ENCODE data around the gene RSPH9. TPM values are rescaled to one million over a fixed set of nuclear protein-coding genes. Genes with fewer than 3 reads are reported as not detected.
"Not testable (repeated sequence)": the region's sequence is repeated elsewhere in the genome, so short reads cannot be mapped to it uniquely, and the experiment has no call there.

Gene RSPH9
- total and polyA plus RNA-seq, 7 experiments from 2014 or later = 0.96 to 1.1 TPM; not detected in 5

- Mint-ChIP-seq H3K4me1 (peaks cover 11 to 29% (median 18%) of the 10 kb centered on the region in 7 donors), H3K9me3 (peaks cover 0 to 2% (median 0%) of the 10 kb centered on the region in 11 donors), H3K27me3 (no peaks in the 10 kb centered on the region), H3K4me3 (peak overlapping the region; percentile 75 to 92 (median 86)), H3K36me3 (peaks cover under 1 to 18% (median 13%) of the 10 kb centered on the region in 5 donors), H3K27ac (peak overlapping the region in 8 of 9 donors; percentile 26 to 79 (median 53))
- intact Hi-C loops (cut with micrococcal nuclease) = loop anchor here (1.0 to 2.0 kb wide), 4 partner anchors 9 to 37 kb away; partner anchors contain the start of genes GTPBP2 (in 2 of the 2) and MAD2L1BP (in 1 of the 2)
- DNase-seq = no peak
- Histone ChIP-seq H3K4me3 (ENCODE audit: low read length) (peak overlapping the region; percentile 33), H3K27ac (ENCODE audit: low read depth, low read length) (peak overlapping the region; percentile 41), H3K9me3 (ENCODE audit: control insufficient read depth in 2 of 3, low read length in 3 of 3) (no peaks in the 10 kb centered on the region), H3K27me3 (ENCODE audit: control insufficient read depth in 2 of 2, insufficient read depth in 2 of 2, low read length in 2 of 2) (no peaks in the 10 kb centered on the region), H3K36me3 (ENCODE audit: control insufficient read depth in 2 of 3, insufficient read depth in 3 of 3, low read length in 3 of 3) (peaks cover 0 to 19% (median under 1%) of the 10 kb centered on the region in 3 experiments), H3K4me1 (ENCODE audit: control insufficient read depth in 2 of 2, insufficient read depth in 2 of 2, low read length in 2 of 2) (no peaks in the 10 kb centered on the region)
- CTCF ChIA-PET = no interaction called here
- no peak for ATAC-seq
- POLR2A ChIA-PET = interaction anchor here (0.6 to 1.0 kb wide), 3 partner anchors 9 to 439 kb away, joined by 3 to 4 read pairs (median 4); no protein-coding TSS in a partner anchor
These were observed 753 bp downstream of the RSPH9 start for GRCh38 chr6:43645613-43645964.

DNA sequence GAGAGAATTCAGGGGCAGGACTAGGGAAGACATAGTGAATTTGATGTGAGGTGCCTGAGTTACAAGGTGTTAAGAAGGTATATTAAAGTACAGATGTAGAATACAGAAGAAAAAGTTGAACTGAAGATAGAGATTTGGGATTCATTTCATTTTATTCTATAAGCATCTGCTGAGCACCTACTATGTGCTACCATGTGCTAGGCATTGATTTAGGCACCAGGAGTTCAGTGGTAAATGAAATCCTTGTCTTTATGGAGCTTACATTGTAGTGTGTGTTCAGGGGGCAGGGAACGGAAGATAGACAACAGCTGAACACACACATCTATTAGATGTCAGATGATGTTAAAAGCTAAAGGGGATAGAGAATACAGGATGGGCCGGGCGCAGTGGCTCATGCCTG, 2.8 kb downstream of the RSPH9 start:
- Histone ChIP-seq H3K27ac (ENCODE audit: low read depth, low read length) (no peak overlapping the region), H3K36me3 (ENCODE audit: control insufficient read depth in 2 of 3, insufficient read depth in 3 of 3, low read length in 3 of 3) (no peaks in the 10 kb centered on the region), H3K9me3 (ENCODE audit: control insufficient read depth in 2 of 3, low read length in 3 of 3) (no peaks in the 10 kb centered on the region), H3K4me1 (ENCODE audit: control insufficient read depth in 2 of 2, insufficient read depth in 2 of 2, low read length in 2 of 2) (no peaks in the 10 kb centered on the region), H3K4me3 (ENCODE audit: low read length) (no peak overlapping the region), H3K27me3 (ENCODE audit: control insufficient read depth in 2 of 2, insufficient read depth in 2 of 2, low read length in 2 of 2) (no peaks in the 10 kb centered on the region)
- intact Hi-C loops (cut with micrococcal nuclease) = no loop called here
- peaks cover 0 to 10% (median 5%) of the 10 kb centered on the region in 5 donors for H3K36me3 Mint-ChIP-seq
- ATAC-seq (no peak), DNase-seq (no peak)
- peaks cover 0 to 2% (median 0%) of the 10 kb centered on the region in 11 donors for H3K9me3 Mint-ChIP-seq
- ChIA-PET POLR2A (interaction anchor here (1.1 to 1.6 kb wide), 2 partner anchors 11 to 18 kb away, joined by 3 to 5 read pairs; partner anchors contain the start of gene GTPBP2), CTCF (interaction anchor here (1.6 kb wide), 1 partner anchor 20 kb away, joined by 4 read pairs; no protein-coding TSS in a partner anchor)
- no peaks in the 10 kb centered on the region for H3K27me3 Mint-ChIP-seq
- peaks cover 8 to 19% (median 12%) of the 10 kb centered on the region in 7 donors for H3K4me1 Mint-ChIP-seq
- H3K27ac Mint-ChIP-seq = no peak overlapping the region
- H3K4me3 Mint-ChIP-seq = no peak overlapping the region

DNA sequence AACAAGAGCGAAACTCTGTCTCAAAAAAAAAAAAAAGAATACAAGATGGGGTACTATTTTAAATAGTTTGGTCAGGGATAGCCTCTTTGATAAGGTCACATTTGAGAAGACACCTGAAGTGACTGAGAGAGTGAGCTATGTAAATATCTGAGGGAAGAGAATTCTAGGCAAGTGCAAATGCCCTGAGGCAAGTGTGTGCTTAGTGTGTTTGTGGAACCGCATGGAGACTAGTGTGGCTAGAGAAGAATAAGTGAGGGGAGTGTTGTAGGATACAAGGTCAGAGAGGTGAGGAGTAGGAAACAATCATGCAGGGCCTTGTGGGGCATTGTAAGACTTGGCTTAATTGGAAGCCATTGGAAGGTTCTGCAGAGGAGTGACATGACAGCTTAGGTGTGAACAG, 3.4 kb downstream of the RSPH9 start:
- peaks cover 5 to 18% (median 12%) of the 10 kb centered on the region in 7 donors for H3K4me1 Mint-ChIP-seq
- H3K27ac Mint-ChIP-seq = no peak overlapping the region
- ChIA-PET CTCF (interaction anchor here (1.6 kb wide), 1 partner anchor 19 kb away, joined by 4 read pairs; no protein-coding TSS in a partner anchor), POLR2A (interaction anchor here (1.1 to 1.6 kb wide), 3 partner anchors 12 to 40 kb away, joined by 3 to 5 read pairs (median 3); partner anchors contain the start of gene GTPBP2)
- no peaks in the 10 kb centered on the region for H3K36me3 ChIP-seq (ENCODE audit: control insufficient read depth in 2 of 3, insufficient read depth in 3 of 3, low read length in 3 of 3)
- no peaks in the 10 kb centered on the region for H3K27me3 Mint-ChIP-seq
- no peak overlapping the region for H3K27ac ChIP-seq (ENCODE audit: low read depth, low read length)
- no peak overlapping the region for H3K4me3 ChIP-seq (ENCODE audit: low read length)
- no peak for DNase-seq
- H3K4me3 Mint-ChIP-seq = no peak overlapping the region
- H3K36me3 Mint-ChIP-seq = peaks cover 0 to 6% (median 0%) of the 10 kb centered on the region in 5 donors
- no peak for ATAC-seq
- no peaks in the 10 kb centered on the region for H3K9me3 ChIP-seq (ENCODE audit: control insufficient read depth in 2 of 3, low read length in 3 of 3)
- intact Hi-C loops (cut with micrococcal nuclease) = no loop called here
- no peaks in the 10 kb centered on the region for H3K4me1 ChIP-seq (ENCODE audit: control insufficient read depth in 2 of 2, insufficient read depth in 2 of 2, low read length in 2 of 2)
- H3K27me3 ChIP-seq (ENCODE audit: control insufficient read depth in 2 of 2, insufficient read depth in 2 of 2, low read length in 2 of 2) = no peaks in the 10 kb centered on the region
- peaks cover 0 to 2% (median 0%) of the 10 kb centered on the region in 11 donors for H3K9me3 Mint-ChIP-seq

GRCh38 chr6:43652822-43653221, 8.0 kb downstream of the RSPH9 start:
- DNase-seq; intact Hi-C loops (cut with micrococcal nuclease); H3K36me3 ChIP-seq (ENCODE audit: control insufficient read depth in 2 of 3, insufficient read depth in 3 of 3, low read length in 3 of 3); H3K27ac Mint-ChIP-seq; H3K27me3 Mint-ChIP-seq; H3K4me1 Mint-ChIP-seq; H3K9me3 Mint-ChIP-seq; H3K9me3 ChIP-seq (ENCODE audit: control insufficient read depth in 2 of 3, low read length in 3 of 3); H3K36me3 Mint-ChIP-seq; H3K4me3 Mint-ChIP-seq; H3K27me3 ChIP-seq (ENCODE audit: control insufficient read depth in 2 of 2, insufficient read depth in 2 of 2, low read length in 2 of 2); H3K27ac ChIP-seq (ENCODE audit: low read depth, low read length); H3K4me3 ChIP-seq (ENCODE audit: low read length); H3K4me1 ChIP-seq (ENCODE audit: control insufficient read depth in 2 of 2, insufficient read depth in 2 of 2, low read length in 2 of 2); ATAC-seq: not testable (repeated sequence)
- POLR2A ChIA-PET = interaction anchor here (0.7 kb wide), 1 partner anchor 20 kb away, joined by 3 read pairs; no protein-coding TSS in a partner anchor
- CTCF ChIA-PET = interaction anchor here (0.6 kb wide), 1 partner anchor 546 kb away, joined by 5 read pairs; no protein-coding TSS in a partner anchor

- Histone ChIP-seq H3K9me3 (ENCODE audit: control insufficient read depth in 2 of 3, low read length in 3 of 3) (no peaks in the 10 kb centered on the region), H3K4me3 (ENCODE audit: low read length) (no peak overlapping the region), H3K27ac (ENCODE audit: low read depth, low read length) (no peak overlapping the region), H3K4me1 (ENCODE audit: control insufficient read depth in 2 of 2, insufficient read depth in 2 of 2, low read length in 2 of 2) (no peaks in the 10 kb centered on the region), H3K36me3 (ENCODE audit: control insufficient read depth in 2 of 3, insufficient read depth in 3 of 3, low read length in 3 of 3) (no peaks in the 10 kb centered on the region), H3K27me3 (ENCODE audit: control insufficient read depth in 2 of 2, insufficient read depth in 2 of 2, low read length in 2 of 2) (no peaks in the 10 kb centered on the region)
- peaks cover 0 to 8% (median 0%) of the 10 kb centered on the region in 7 donors for H3K4me1 Mint-ChIP-seq
- H3K36me3 Mint-ChIP-seq = peaks cover 0 to 4% (median 0%) of the 10 kb centered on the region in 5 donors
- H3K4me3 Mint-ChIP-seq = no peak overlapping the region
- POLR2A ChIA-PET = no interaction called here
- ATAC-seq = no peak
- no peak for DNase-seq
- CTCF ChIA-PET = no interaction called here
- H3K27me3 Mint-ChIP-seq = peaks cover 0 to 8% (median 3%) of the 10 kb centered on the region in 5 donors
- no peak overlapping the region for H3K27ac Mint-ChIP-seq
- peaks cover 0 to 4% (median 0%) of the 10 kb centered on the region in 11 donors for H3K9me3 Mint-ChIP-seq
- intact Hi-C loops (cut with micrococcal nuclease) = no loop called here
These were observed 12.5 kb downstream of the RSPH9 start for GRCh38 chr6:43657221-43657802.

DNA sequence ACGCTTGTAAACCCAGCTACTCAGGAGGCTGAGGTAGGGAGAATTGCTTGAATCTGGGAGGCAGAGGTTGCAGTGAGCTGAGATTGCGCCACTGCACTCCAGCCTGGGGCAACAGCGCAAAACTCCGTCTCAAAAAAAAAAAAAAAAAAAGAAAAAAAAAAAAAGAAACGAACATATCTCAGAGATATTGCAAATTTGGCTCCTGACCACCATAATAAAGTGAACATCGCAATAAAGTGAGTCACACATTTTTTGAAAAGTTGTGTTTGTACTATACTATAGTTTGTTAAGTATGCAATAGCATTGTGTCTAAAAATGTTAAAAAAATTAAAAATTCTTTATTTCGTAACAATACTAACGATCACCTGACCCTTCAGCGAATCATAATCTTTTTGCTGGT, 13.3 kb downstream of the RSPH9 start:
- Histone ChIP-seq H3K4me1 (ENCODE audit: control insufficient read depth in 2 of 2, insufficient read depth in 2 of 2, low read length in 2 of 2) (no peaks in the 10 kb centered on the region), H3K27me3 (ENCODE audit: control insufficient read depth in 2 of 2, insufficient read depth in 2 of 2, low read length in 2 of 2) (no peaks in the 10 kb centered on the region), H3K4me3 (ENCODE audit: low read length) (no peak overlapping the region), H3K27ac (ENCODE audit: low read depth, low read length) (no peak overlapping the region), H3K36me3 (ENCODE audit: control insufficient read depth in 2 of 3, insufficient read depth in 3 of 3, low read length in 3 of 3) (no peaks in the 10 kb centered on the region), H3K9me3 (ENCODE audit: control insufficient read depth in 2 of 3, low read length in 3 of 3) (no peaks in the 10 kb centered on the region)
- Mint-ChIP-seq H3K36me3 (peaks cover 0 to 4% (median 0%) of the 10 kb centered on the region in 5 donors), H3K9me3 (peaks cover 0 to 4% (median 0%) of the 10 kb centered on the region in 11 donors), H3K27ac (no peak overlapping the region), H3K27me3 (peaks cover 0 to 8% (median 3%) of the 10 kb centered on the region in 5 donors), H3K4me3 (no peak overlapping the region), H3K4me1 (peaks cover 0 to 14% (median 0%) of the 10 kb centered on the region in 7 donors)
- CTCF ChIA-PET = no interaction called here
- no peak for ATAC-seq
- no peak for DNase-seq
- POLR2A ChIA-PET = no interaction called here
- intact Hi-C loops (cut with micrococcal nuclease) = no loop called here

Data from naive thymus-derived CD4-positive, alpha-beta T cell (primary cell).